Renal cortex interstitium (tissue), 11 donors: ENCODE measurements around the gene RBM28. TPM values are rescaled to one million over a fixed set of nuclear protein-coding genes. Genes with fewer than 3 reads are reported as not detected.
"Not testable (repeated sequence)": the region's sequence is repeated elsewhere in the genome, so short reads cannot be mapped to it uniquely, and the experiment has no call there.

Experiments
- DNase-seq, 11 donors: peaks; one replicate each; pipeline ENCODE4 v3.0.0-alpha.2; 2013; ENCODE audit warnings: low read depth in 9 of 11, low spot score in 4 of 11; ENCODE audit errors: extremely low read depth in 1 of 11
- polyA plus RNA-seq, 3 donors: library from polyadenylated mRNA; unstranded; fragments of 120-200 nt; gene quantifications; one replicate each; pipeline ENCODE4 v1.2.1, GENCODE V29; 2013; ENCODE audit not compliant: insufficient read length in 3 of 3

Gene RBM28
- polyA plus RNA-seq, 3 donors = 40.3 to 55.6 (median 45.7) TPM

DNA sequence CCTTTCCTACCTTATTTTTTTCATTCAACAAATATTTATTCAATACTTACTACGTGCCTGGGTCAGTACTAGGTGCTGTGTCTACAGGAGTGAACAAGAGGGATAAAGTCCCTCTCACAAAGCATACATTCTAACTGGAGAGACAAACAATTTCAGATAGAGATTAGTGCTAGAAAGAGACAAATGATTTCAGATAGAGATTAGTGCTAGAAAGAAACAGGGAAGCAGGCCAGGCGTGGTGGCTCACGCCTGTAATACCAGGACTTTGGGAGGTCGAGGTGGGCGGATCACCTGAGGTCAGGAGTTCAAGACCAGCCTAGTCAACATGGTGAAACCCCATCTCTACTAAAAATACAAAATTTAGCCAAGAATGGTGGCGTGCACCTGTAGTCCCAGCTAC lies 34.6 kb downstream of the RBM28 start:
- no peak for DNase-seq

DNA sequence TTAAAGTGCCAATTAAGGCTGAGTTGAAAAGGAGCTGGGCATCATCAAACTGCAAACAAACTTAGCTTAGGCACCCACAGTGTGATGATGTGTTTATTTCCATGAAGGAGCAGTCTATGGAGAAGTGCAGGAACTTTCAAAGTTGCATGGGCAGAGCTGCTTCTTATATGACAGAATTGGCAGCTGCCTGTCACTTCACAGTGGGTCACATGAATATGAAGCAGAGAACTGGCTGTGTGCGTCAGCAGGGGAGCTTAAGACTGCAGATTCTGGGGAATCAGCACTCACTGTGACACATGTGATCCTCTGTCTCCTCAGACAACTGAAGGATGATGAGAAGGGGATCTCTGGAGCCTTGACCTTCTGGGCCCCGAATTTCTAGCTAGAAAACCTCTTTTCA lies 36.6 kb downstream of the RBM28 start:
- no peak for DNase-seq

DNA sequence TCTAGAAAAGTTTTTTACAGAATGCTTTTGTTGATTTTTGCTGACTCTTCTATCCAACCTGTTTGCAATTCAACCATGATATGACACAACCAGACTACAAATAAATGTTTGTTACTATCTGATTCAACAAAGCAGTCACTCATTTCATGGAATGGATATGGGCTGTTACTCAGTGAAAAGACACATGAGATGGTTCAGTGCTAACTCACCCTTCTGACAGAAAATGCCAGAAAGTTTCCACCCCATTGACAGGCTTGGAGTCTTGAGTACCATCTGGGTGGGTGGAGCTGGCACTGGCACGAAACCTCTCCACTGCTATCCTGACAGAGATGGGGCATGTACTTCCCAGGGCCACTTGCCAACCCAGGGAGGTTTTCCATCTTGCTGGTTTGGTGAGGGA lies 39.5 kb downstream of the RBM28 start:
- DNase-seq = no peak

DNA sequence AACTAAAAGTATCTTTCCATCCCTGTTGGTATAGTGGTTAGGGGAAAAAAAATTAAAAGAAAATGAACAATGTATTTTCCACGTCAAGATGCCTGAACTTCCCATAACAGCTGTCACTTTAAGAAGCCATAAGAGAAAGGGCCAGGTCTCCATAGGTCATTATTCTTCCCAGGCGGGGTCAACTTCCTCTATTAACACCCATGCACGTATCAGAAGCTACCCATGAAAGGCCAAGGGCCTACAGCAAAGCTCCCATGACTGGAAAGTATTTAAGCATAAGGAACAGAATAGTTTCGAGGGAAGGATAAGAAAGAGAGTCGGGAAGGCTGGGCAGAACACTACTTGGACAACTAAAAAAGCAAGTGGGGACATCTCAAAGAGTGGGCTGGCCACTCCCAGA lies 40.1 kb downstream of the RBM28 start:
- DNase-seq = no peak

DNA sequence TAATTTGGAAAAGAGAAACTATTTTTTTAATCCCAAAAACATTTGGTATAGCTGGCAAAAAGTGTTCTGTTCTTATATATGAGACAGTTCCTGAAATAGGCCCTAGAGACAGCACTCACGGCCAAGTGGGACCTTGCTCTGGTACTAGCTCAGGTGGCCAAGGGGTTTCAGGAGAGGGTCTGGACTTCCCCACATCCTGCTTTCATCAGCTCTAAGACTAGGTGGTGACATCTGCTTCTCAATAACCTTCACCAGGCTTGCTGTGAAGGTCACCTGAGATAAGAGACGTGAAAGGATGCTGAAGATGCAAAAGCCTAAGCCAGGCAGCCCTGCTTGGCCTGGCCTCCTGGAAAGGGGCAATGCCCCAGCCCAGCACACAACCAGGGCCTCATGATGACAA lies 40.6 kb downstream of the RBM28 start:
- no peak for DNase-seq

DNA sequence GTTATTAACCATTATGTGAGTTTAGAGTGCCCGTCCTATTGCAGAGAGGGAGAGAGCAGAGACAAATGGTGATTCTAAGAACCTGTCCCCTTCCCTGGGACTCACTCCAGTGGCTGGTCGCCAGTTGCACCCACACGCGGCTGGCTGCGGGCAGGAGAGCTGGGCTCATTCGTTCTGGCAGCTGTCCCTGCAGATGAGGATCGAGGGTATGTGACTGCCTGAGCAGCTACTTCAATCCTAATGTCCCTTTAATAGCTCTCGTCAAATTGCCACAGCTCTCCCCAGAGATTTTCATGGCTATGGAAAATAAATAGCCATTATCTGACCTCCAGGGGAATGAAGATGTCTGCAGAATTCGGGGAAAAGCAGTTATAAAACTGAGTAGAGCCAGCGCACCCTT lies 41.6 kb downstream of the RBM28 start:
- no peak for DNase-seq

DNA sequence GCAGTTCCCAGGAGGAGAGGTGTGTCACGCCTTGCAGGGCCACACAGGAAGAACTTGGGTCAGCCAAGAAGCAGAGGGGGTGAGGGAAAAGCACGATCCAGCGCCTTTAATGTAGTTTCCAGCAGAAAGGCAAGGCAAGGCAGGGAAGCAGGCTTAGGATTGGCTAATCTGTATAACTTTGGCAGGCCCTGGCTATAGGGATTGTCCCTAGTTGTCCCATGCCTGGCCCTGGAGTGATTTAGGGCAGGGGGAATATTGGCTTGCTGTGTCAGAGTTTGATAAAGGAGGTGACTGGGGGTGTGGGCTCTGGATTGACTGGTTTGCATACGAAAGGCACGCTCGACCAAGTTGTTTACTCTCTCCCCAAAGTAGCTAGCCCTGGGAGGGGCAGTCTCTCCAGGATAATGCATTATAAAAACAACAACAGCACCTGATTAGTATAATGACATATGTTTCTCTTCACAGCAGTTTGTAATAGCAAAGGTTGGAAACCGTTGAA lies 44.5 kb downstream of the RBM28 start:
- no peak for DNase-seq

DNA sequence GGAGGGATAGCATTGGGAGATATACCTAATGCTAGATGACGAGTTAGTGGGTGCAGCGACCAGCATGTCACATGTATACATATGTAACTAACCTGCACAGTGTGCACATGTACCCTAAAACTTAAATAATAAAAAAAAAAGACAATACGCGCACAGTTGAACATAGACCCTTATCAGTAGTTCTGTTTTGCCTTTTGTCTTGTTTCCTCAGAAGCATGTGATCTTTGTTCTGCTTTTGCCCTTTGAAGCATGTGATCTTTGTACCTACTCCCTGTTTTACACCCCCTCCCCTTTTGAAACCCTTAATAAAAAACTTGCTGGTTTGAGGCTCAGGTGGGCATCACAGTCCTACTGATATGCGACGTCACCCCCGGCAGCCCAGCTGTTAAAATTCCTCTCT lies 45.7 kb downstream of the RBM28 start:
- DNase-seq = not testable (repeated sequence)

DNA sequence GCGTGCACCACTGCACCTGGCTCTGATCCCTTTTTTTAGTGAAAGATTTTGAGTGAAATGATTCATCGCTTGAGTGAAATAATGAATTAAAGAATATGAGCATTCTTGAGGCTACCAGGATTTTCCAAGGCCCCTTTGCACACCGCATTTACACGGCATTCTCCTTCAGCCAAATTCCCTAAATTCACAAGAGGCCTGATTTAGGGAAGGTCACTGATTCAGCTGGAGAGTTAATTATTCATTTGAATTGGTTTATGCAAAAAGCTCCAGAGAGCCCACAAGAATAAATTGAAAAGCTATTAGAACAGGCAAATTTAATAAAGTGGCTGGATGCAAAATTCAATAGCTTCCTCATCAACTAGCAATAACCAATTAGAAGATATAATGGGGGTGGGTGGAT lies 56.2 kb downstream of the RBM28 start:
- DNase-seq = no peak

DNA sequence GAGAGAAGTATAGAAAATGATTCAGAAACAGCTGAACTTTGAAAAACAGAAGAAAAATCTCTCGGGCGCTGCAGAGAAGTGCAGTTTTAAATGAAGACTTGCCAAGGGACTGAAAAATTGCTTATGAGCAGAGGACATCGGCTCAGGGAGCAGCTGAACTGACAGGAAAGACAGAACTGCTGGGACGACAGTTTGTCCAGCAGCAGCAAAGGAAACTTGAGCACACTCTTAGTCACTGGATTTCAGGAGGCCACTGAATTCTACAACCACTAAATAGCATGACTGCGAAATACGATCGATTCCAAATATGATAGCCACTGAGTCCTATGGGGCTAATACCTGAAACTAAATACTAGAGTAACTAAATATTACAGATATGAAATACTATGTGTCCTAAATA lies 59.6 kb downstream of the RBM28 start:
- no peak for DNase-seq

DNA sequence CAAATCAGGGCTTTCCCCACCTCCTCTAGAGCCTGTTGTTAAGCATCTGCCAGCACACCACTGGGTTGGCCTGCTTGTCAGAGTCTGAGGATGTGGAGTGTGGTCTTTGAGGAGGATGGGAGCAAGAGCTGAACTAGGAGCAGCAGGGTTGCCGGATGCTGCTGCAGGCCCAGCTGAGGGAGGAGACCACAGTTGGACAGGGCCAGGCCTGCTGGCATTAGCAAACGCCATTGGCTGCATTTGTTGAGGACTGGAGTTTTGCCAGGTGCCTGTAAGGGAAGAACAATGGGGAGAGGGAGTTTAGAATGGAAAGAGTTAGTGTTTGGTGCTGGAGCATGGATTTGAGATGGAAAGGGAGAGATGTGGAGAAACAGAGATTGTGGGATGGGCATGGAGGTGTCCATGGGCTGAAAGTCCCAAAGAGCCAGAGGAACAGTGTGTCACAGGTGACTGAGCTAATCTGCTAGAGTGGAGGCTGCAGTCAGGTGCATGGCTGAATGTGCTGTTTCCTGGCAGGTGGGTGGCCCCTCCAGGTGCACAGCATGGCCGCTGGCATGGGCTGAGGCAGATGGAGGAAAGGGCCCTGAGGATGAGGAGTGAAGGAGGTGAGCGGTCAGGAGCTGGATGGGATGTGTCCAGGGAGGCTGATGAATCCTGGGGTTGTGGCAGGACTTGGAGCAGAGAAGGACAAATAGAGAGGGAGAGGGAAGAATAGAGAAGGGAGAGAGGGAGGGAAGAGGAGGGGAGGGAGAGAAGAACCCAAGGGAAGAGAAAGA lies 61.9 kb downstream of the RBM28 start:
- no peak for DNase-seq

DNA sequence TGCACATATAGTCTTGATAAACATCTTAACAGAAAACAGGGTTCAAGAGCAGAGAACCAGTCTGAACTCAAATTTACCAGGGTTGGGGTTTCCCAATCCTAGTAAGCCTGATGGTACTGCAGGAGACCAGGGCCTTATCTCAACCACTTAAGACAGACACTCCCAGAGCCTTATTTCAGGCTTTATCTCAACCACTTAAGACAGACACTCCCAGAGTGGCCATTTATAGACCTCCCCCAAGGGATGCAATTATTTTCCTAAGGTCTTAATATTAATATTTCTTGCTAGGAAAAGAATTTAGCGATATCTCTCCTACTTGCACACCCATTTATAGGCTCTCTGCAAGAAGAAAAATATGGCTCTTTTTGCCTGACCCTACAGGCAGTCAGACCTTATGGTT lies 63.3 kb downstream of the RBM28 start:
- not testable (repeated sequence) for DNase-seq

DNA sequence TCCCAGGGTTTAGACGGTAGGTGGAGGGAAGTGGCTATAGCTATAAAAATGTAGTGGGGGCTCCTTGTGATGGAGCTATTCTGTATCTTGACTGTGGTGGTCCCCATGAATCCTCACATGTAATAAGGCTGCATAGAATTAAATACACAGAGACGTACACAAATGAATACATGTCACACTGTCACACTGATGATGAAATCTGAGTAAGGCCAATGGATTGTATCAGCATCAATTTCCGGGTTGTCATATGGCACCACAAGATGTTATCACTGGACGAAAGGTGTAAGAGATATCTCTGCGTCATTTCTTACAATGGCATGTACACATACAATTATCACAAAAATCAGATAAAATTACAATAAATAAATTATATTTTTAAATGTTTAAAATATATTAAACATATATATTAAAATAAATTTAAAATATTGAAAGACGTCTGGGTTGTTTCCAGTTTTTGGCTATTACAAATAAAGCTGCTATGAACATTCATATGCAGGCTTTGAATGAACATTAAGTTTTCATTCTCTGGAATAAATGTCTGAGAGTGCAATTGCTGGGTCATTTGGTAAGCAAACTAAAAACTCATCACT lies 64.5 kb downstream of the RBM28 start:
- DNase-seq = no peak

DNA sequence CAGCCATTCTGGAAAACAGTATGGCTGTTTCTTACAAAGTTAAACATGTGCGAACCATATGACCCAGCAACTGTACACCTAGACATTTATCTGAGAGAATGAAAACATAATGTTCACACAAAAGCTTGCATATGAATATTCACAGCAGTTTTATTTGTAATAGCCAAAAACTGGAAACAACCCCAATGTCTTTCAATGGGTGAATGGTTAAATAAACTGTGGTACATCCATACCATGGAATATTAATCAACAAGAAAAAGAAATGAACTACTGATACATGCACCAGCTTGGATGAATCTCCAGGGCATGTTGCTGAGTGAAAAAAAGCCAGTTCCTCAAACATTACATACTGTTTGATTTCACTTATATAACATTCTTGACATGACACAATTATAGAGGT lies 65.3 kb downstream of the RBM28 start:
- no peak for DNase-seq

DNA sequence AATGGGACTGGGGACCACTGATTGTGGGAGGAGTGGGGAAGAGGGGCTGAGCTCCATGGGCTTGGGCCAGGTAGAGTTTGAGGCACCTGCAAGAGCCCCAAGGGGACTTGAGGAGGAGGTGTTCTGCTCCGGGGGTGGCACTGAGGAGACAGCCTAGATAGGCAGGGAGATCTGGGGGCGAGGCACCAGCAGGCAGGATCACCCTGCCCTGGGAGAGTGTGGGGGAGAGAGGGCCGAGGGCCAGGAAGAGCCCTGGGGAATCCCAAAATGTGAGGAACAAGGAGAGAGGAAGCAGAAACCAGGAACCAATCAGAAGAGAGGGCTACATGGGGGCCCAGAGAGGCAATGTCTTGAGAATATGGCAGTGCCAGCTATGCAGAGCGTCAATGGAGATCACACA lies 68.0 kb downstream of the RBM28 start:
- no peak for DNase-seq

DNA sequence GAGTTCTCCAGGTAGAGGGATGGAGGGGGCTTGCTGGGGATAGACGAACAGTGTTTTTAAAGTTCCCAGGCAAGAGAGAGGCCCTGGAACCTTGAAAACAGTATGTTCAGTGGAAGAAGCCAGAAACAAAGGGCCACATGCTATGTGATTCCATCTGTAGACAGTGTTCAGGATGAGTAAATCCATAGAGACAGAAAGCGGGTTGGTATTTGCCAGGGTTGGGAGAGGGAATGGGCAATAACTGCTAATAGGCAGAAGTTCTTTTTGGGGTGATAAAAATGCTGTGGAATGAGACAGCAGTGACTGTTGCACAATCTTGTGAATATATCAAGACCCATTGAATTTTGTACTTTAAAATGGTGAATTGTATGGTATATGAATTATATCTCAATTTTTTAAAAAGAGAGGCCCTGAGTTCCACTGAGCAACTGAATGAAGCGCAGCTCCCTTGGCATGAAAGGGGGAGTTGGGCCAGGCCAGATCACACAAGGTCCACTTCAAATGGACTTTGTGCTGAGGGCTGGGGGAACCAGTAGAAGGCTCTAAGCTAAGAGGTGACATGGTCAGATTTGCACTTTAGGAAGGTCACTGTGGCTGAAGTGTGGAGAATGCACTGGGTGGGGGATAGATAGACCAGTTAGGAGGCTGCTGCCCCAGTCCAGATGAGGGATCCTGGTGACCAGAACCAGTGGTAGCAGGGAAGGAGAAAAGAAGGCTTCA lies 68.7 kb downstream of the RBM28 start:
- DNase-seq = no peak

DNA sequence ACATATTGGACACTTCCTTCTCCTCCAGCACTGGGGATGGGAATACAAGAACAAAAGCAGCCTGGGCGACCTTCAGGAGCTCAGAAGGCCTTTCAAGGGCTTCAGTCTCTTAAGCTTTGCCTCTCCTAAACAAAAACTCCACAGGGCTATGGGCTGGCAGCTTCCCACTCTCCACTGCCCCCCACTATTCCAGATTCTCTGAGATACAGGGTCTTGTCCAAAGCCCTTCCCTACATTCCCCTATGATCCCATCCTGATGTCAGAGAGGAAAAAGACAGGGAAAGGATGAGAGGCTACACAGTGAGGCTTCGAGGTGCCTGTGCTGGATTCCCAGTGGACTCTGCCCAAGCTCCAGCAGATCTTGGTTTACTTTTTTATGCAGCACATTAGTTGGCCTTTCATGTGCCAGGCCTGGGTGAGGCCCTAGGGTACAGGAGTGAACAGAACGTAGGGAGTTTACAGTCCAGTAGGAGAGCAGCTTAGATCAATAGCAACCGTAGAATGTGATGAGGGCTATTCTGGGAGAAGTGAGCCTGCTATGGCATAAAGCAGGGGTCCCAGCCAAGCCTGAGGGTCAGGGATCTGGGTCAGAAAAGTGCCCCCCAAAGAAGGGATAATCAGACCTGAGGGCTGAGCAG lies 69.3 kb downstream of the RBM28 start:
- DNase-seq = no peak

DNA sequence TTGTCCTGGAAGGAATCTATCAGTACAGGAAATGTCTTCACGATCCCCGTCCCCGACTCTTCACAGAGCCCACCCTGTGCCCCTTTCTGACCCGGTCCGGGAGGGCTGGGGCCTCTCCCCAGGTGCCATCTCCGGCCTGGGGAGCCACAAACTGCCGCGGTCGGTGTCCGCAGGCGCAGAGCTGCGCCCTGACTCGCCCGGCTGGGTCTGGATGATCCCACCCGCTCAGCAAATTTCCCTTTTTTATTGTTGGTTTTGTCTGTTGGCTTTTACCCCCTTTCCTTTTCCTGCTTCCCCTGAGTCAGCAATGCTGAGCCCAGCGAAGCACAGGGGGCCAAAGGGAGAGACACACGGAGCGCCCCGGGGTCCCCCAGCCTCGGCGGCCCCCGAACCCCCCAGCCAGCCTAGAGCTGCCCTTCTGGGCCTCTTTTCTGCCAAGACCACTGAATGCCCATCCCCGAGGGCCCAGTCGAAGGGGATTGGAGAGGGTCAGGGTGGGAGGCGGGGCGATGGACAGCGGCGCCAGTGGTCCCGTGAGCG lies 71.7 kb downstream of the RBM28 start:
- DNase-seq = no peak

DNA sequence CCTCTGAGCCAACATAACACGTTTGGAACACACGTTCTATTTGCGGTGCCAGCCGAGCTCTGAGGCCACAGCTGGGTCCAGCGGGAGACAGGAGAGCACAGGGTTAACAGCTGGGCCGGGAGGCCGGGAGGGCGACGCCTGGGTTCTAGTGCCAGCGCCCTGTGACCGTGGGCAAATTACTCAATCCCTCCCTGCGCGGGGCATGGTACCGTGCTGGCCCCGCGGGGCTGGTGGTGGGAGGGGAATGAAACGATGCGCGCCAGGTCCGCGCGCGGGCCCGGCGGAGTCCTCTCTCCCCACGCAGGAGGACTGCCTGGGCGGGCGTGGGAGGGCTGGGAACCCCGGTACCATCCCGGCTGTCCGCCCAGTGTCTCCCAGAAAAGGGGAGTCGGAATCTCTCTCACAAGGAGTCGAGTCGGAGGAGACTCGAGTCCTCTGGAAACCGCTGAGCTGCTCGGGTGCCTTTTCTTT lies 72.2 kb downstream of the RBM28 start:
- DNase-seq = no peak
